HepG2 (cell line): Measurements from ENCODE around the gene SNX19. TPM values are rescaled to one million over a fixed set of nuclear protein-coding genes. Genes with fewer than 3 reads are reported as not detected.

Experiments used
- ATAC-seq: fragments of 200-7000 bp; cut with Tn5 transposase; 3 replicates; pipeline ENCODE4 v1.9.1; 2020; ENCODE audit warnings: mild to moderate bottlenecking, moderate library complexity
- BruUV-seq: library from RNA; stranded (reverse); fragments of 400-500 nt; replicated peaks from 2 replicates; lab custom pipeline; 2021; lab: Mats Ljungman, UMichigan
- CTCF ChIA-PET: fragments of 300-600 bp; formaldehyde crosslinking; extraction: SDS; loops from one replicate; lab custom pipeline; 2021; ENCODE audit warnings: low total read pairs, inconsistent platforms, low intra/inter-chr PET ratio; lab: Yijun Ruan, JAX
- POLR2A ChIA-PET: fragments of 350-600 bp; sonication (Branson Sonifier 250); formaldehyde crosslinking; loops from one replicate; lab custom pipeline; 2020; ENCODE audit warnings: antibody characterized with exemption, inconsistent platforms; lab: Yijun Ruan, JAX
- DNase-seq: peaks from one replicate; pipeline ENCODE4 v3.0.0-alpha.2; 2015; ENCODE audit warnings: low spot score
- FAIRE-seq: peaks from 3 replicates; lab custom pipeline; 2011; peaks lifted over from hg19 to GRCh38; lab: Jason Lieb, UNC
- H2AFZ ChIP-seq: one replicate; pipeline ENCODE4 v1.6.1; 2011; ENCODE audit warnings: low read length, inconsistent platforms
- H3K27ac ChIP-seq: fragments of 300-600 bp; 3 replicates; pipeline ENCODE4 v1.8.0; 2011; ENCODE audit warnings: mixed run types, mild to moderate bottlenecking, mixed read lengths, low read length, inconsistent platforms; ENCODE audit not compliant: insufficient read depth; ENCODE audit errors: extremely low read length
- H3K27me3 ChIP-seq, 2 experiments: fragments of 200-600 bp in 1 of 2; 2 replicates in 1 of 2; 3 replicates in 1 of 2; pipeline versions ENCODE4 v1.6.0 to v1.8.0; 2011; ENCODE audit warnings: low read length in 2 of 2, mild to moderate bottlenecking in 2 of 2, moderate library complexity in 2 of 2, inconsistent platforms in 1 of 2; ENCODE audit not compliant: insufficient read depth in 2 of 2, control insufficient read depth in 1 of 2
- H3K36me3 ChIP-seq, 2 experiments: fragments of 200-600 bp in 1 of 2; replicated peaks in 1 of 2; 2 replicates in 1 of 2; 3 replicates in 1 of 2; pipeline versions ENCODE4 v1.5.1 to v1.8.0; 2011; ENCODE audit warnings: low read length in 2 of 2, inconsistent platforms in 1 of 2; ENCODE audit not compliant: insufficient read depth in 2 of 2, control insufficient read depth in 1 of 2
- H3K4me1 ChIP-seq: 2 replicates; pipeline ENCODE4 v1.5.1; 2012; ENCODE audit warnings: low read length, inconsistent platforms; ENCODE audit not compliant: insufficient read depth
- H3K4me2 ChIP-seq: 2 replicates; pipeline ENCODE4 v1.6.0; 2011; ENCODE audit warnings: low read depth, low read length, inconsistent platforms
- H3K4me3 ChIP-seq, 3 experiments: fragments of 200-600 bp in 1 of 3; sonication (generic), shearing (Covaris generic) in 1 of 3; replicated peaks in 1 of 3; 2 replicates each; pipeline ENCODE4 v1.5.1; 2011 to 2016; ENCODE audit warnings: low read length in 3 of 3, inconsistent platforms in 2 of 3, low read depth in 2 of 3, mild to moderate bottlenecking in 2 of 3, control low read depth in 1 of 3, mixed read lengths in 1 of 3; ENCODE audit not compliant: insufficient read depth in 1 of 3
- H3K79me2 ChIP-seq: one replicate; pipeline ENCODE4 v1.6.1; 2011; ENCODE audit warnings: low read length, inconsistent platforms; ENCODE audit not compliant: insufficient read depth
- H3K9ac ChIP-seq: 2 replicates; pipeline ENCODE4 v1.6.0; 2011; ENCODE audit warnings: mild to moderate bottlenecking, low read depth, low read length, inconsistent platforms; ENCODE audit not compliant: insufficient read depth
- H3K9me3 ChIP-seq: 2 replicates; pipeline ENCODE4 v1.5.1; 2012; ENCODE audit warnings: mild to moderate bottlenecking, low read length
- H4K20me1 ChIP-seq: 2 replicates; pipeline ENCODE4 v1.6.0; 2011; ENCODE audit warnings: inconsistent platforms, mild to moderate bottlenecking, low read length, moderate library complexity; ENCODE audit not compliant: insufficient read depth
- GABPA ChIP-seq, 2 experiments: IDR thresholded peaks; 2 replicates each; pipeline ENCODE4 v1.6.1; 2011 to 2016; ENCODE audit warnings: low read depth in 2 of 2, low read length in 1 of 2, missing biosample characterization in 1 of 2, missing genetic modification characterization in 1 of 2
- HNF1B ChIP-seq: sonication (generic); formaldehyde crosslinking; IDR thresholded peaks from 2 replicates; pipeline ENCODE4 v1.5.1; 2020; ENCODE audit warnings: mild to moderate bottlenecking, moderate library complexity, missing genetic modification reagents
- HOXA5 ChIP-seq: sonication (generic); formaldehyde crosslinking; IDR thresholded peaks from 2 replicates; pipeline ENCODE4 v1.4.0; 2020; ENCODE audit warnings: missing genetic modification reagents
- ISL2 ChIP-seq: sonication (generic); formaldehyde crosslinking; IDR thresholded peaks from 2 replicates; pipeline ENCODE4 v1.5.0; 2020; ENCODE audit warnings: missing genetic modification reagents
- NFYB ChIP-seq: sonication (generic); formaldehyde crosslinking; IDR thresholded peaks from 2 replicates; pipeline ENCODE4 v1.4.0; 2020; ENCODE audit warnings: missing genetic modification reagents
- RFX1 ChIP-seq: fragments of 450-650 bp; IDR thresholded peaks from 2 replicates; pipeline ENCODE4 v1.6.1; 2017
- SP140L ChIP-seq: sonication (generic); formaldehyde crosslinking; IDR thresholded peaks from 2 replicates; pipeline ENCODE4 v1.4.0; 2020; ENCODE audit warnings: missing genetic modification reagents, borderline replicate concordance
- TBX3 ChIP-seq: fragments of 450-650 bp; IDR thresholded peaks from 2 replicates; pipeline ENCODE4 v1.6.1; 2017; ENCODE audit warnings: antibody characterized with exemption, mild to moderate bottlenecking, inconsistent platforms, borderline replicate concordance
- ZBTB7A ChIP-seq: sonication (generic); formaldehyde crosslinking; IDR thresholded peaks from 2 replicates; pipeline ENCODE4 v1.8.0; 2022; ENCODE audit warnings: mild to moderate bottlenecking, missing genetic modification reagents
- ZNF256 ChIP-seq: sonication (generic); formaldehyde crosslinking; conservative IDR thresholded peaks from 2 replicates; pipeline ENCODE4 v1.4.0; 2020; ENCODE audit warnings: missing genetic modification reagents
- ZNF350 ChIP-seq: sonication (generic); formaldehyde crosslinking; IDR thresholded peaks from 2 replicates; pipeline ENCODE4 v1.4.0; 2020; ENCODE audit warnings: mild to moderate bottlenecking, low read depth, missing genetic modification reagents, borderline replicate concordance
- ZNF556 ChIP-seq: sonication (generic); formaldehyde crosslinking; IDR thresholded peaks from 2 replicates; pipeline ENCODE4 v1.4.0; 2020; ENCODE audit warnings: mild to moderate bottlenecking, missing genetic modification reagents, borderline replicate concordance
- WGBS: methylation state at CpG from one replicate; pipeline ENCODE4 v1.1.6; 2017; ENCODE audit warnings: low lambda C conversion rate; 5-methylcytosine and 5-hydroxymethylcytosine counted together
- in situ Hi-C: cut with HindIII; loops from 2 replicates; pipeline ENCODE4 v1.10.0; 2017; ENCODE audit warnings: low pct_unique_long_range_greater_than_20kb; ENCODE audit not compliant: extremely low pct_ligation_motif_present
- intact Hi-C: fragments of 100-400 bp; cut with micrococcal nuclease; formaldehyde crosslinking; loops from one replicate; pipeline ENCODE4 v1.10.0; 2022; ENCODE audit not compliant: unreplicated experiment
- polyA plus RNA-seq, 8 experiments: library from polyadenylated mRNA; depleted of rRNA in 3 of 8; stranded (reverse) in 7 of 8; unstranded in 1 of 8; fragments of >200 nt; fragmentation: Illumina TruSeq in 4 of 8; extraction: Trizol in 4 of 8; gene quantifications; 2 replicates each; pipeline versions ENCODE4 v1.2.1 to v1.2.3, GENCODE V29; 2011 to 2016; ENCODE audit warnings: low read depth in 4 of 8, missing spikeins in 1 of 8, mixed read lengths in 1 of 8; ENCODE audit not compliant: insufficient read depth in 1 of 8
- total RNA-seq, 5 experiments: library from RNA; depleted of rRNA; stranded (reverse); fragments of >200 nt; fragmentation: Illumina TruSeq; extraction: Trizol; gene quantifications; 2 replicates each; pipeline ENCODE4 v1.2.3, GENCODE V29; 2016; ENCODE audit warnings: low read depth in 1 of 5
- TF ChIP-seq, protein P1 (sequence below): IDR thresholded peaks from 2 replicates; pipeline ENCODE4 v1.6.1; 2018; ENCODE audit warnings: missing genetic modification reagents
- TF ChIP-seq, protein P2 (sequence below): IDR thresholded peaks from 2 replicates; pipeline ENCODE4 v1.6.1; 2016; ENCODE audit warnings: missing compliant biosample characterization, missing genetic modification reagents, borderline replicate concordance

Gene SNX19
- total and polyA plus RNA-seq, 2 of the 13 experiments (the other 11 are each of a cell fraction or from before 2014, with no cell fraction given), result 0.13 to 0.27 TPM

DNA sequence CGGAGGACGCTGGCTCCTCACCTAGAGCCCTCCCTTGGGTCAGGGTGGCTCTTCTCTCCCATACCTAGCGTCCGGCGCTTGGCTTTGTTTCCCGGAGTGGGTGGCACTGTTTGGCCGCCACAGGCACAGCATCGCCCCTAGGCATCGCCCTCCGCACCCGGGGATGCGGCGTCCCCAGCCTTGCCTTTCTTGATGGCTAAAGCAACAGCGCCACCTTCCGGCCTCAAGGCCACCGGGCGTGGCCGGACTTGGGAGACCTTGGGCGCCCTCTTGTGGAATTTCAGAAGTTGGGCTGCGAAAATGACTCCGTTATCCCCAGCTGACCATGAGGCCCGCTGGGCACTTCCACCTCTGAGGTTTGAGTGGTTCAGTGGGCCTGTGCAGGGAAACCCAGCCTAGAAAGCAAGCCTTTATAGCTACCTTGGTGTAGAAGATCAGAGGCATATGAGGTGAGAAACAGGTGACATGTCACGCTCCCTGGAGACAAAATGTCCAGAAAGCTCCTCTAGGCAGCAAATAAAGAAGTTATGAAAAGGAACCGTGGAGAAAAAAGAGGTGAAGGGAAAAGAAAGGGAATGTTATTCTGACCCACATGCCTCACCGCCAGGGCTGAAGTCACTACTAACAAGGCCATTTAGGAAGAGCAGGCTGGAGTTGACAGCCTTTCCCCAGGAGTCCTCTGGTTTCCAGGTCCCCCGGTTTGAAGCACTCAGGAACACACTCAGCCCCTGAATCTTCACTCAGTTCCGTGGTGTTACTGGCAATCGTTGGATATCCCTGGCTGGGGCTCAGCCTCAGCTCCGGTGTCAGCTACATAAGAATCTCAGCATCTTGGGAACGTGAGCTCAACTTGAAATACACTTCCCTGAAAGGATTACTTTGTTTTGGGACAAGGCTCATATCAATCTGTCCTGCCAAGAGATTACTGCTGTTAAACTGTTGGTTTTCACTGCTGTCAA, 54.1 kb downstream of the SNX19 start (continued):
- TF ChIP-seq, protein P1, sequence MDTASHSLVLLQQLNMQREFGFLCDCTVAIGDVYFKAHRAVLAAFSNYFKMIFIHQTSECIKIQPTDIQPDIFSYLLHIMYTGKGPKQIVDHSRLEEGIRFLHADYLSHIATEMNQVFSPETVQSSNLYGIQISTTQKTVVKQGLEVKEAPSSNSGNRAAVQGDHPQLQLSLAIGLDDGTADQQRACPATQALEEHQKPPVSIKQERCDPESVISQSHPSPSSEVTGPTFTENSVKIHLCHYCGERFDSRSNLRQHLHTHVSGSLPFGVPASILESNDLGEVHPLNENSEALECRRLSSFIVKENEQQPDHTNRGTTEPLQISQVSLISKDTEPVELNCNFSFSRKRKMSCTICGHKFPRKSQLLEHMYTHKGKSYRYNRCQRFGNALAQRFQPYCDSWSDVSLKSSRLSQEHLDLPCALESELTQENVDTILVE (CRISPR knock-in tag), result 0 out of 2 replicates have a peak, but pooled peaks have one; percentile 36
- peak; percentile 89; the same call in 1 of the 2 replicates for TF ChIP-seq ZNF556
- no peak for TF ChIP-seq ZNF256 (CRISPR knock-in tag)
- 0 out of 2 replicates have a peak, but pooled peaks have one; percentile 67 for TF ChIP-seq ZNF350 (CRISPR knock-in tag)
- no peak for TF ChIP-seq TBX3
- TF ChIP-seq, protein P2, sequence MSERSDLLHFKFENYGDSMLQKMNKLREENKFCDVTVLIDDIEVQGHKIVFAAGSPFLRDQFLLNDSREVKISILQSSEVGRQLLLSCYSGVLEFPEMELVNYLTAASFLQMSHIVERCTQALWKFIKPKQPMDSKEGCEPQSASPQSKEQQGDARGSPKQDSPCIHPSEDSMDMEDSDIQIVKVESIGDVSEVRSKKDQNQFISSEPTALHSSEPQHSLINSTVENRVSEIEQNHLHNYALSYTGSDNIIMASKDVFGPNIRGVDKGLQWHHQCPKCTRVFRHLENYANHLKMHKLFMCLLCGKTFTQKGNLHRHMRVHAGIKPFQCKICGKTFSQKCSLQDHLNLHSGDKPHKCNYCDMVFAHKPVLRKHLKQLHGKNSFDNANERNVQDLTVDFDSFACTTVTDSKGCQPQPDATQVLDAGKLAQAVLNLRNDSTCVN, result peak; percentile 27; the same call in 1 of the 2 replicates
- 0 out of 2 replicates have a peak, but pooled peaks have one; percentile 17 for TF ChIP-seq NFYB
- no peak for TF ChIP-seq GABPA (IDR thresholded peaks at IDR 0.05; ENCODE audit: low read depth, low read length)
- peak; percentile 29; the same call in 1 of the 2 replicates for TF ChIP-seq GABPA (CRISPR knock-in tag; IDR thresholded peaks at IDR 0.05; ENCODE audit: low read depth)

DNA sequence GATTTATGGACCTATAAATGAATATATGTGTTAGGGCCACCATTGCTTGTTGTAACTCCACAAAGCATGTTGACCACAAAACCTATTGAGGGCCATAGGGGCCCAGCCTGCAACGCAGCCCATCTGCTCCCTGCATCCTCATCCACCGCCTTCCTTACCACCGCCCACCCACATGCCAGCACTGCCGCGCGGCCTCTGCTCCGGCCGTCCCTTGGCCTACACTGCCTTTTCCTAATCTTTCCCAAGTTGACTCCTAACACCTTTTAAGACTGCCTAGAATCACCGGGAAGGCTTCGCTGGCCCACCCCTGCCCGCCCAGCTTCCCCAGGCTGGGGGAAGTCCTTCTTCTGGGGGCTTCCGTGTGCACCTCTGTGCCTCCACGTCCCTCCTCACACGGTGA, 55.0 kb downstream of the SNX19 start:
- TF ChIP-seq HNF1B (CRISPR knock-in tag) (no peak), HOXA5 (CRISPR knock-in tag) (no peak), SP140L (CRISPR knock-in tag) (no peak), ZBTB7A (CRISPR knock-in tag) (no peak), ISL2 (CRISPR knock-in tag) (no peak), RFX1 (no peak)
- CTCF ChIA-PET, result interaction anchor here (1.0 to 6.8 kb wide), 4 partner anchors 11 to 648 kb away, joined by 3 to 255 read pairs (median 16); no protein-coding TSS in a partner anchor
- Histone ChIP-seq H3K9ac (no peak overlapping the region), H3K9me3 (no peaks in the 10 kb centered on the region), H2AFZ (no peak overlapping the region), H3K4me1 (peaks cover 14% of the 10 kb centered on the region), H3K36me3 (no peaks in the 10 kb centered on the region), H3K79me2 (no peaks in the 10 kb centered on the region), H3K4me2 (no peak overlapping the region), H3K27me3 (peaks cover 0 to 8% of the 10 kb centered on the region in 2 experiments; a peak in 2 of 5 replicates), H3K4me3 (no peak overlapping the region), H3K27ac (no peak overlapping the region), H4K20me1 (no peaks in the 10 kb centered on the region)
- DNase-seq (no peak), ATAC-seq (no peak), FAIRE-seq (no peak)
- BruUV-seq, result no TSS peak
- in situ Hi-C loops (no loop called here), intact Hi-C loops (no loop called here)
- POLR2A ChIA-PET, result no interaction called here
- WGBS, result 80% methylated on average over 14 of the region's 14 CpGs
